Measurements from ENCODE around the gene PPP6R2.

DNA sequence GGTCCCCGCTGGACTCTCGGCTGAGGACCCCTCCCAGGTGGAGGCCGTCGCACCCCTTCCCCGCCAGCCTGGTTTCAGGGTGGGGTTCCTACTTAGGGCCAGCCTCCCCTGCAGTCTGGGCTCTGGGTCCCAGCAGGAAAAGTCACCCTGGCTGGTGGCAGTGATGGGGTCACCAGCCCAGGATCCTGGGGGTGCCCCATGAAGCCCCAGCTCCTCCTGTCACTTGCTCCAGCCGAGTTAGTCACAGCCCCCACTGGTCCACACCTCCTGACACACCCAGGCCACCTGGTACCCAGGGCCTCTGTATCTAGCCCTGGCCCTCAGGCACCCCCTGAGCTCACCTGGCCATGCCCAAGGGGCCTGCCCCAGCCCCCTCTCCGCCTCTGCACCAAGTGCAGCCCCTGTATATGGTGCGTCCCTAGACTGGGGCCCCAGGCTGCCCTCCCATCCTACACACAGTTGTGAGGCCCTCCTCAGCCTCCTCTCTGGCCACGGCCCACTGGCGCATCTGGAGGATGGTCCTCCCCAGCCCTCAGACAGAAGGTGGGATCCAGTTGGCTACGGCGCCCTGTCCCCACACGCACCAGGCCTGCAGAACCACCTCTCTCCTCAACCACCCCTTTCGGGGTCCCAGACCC, 42.4 kb upstream of the PPP6R2 start:
- TF ChIP-seq CTCF (IDR thresholded peaks at IDR 0.05) = no peak
- no peak for TF ChIP-seq POLR2A (IDR thresholded peaks at IDR 0.05)
